ENCODE measurements around the gene SETX.

GRCh38 chr9:132243156-132244074, 111.4 kb downstream of the SETX start:
- TF ChIP-seq GATA2 (IDR thresholded peaks at IDR 0.05; ENCODE audit: low read depth, low read length) (no peak), GATA3 (IDR thresholded peaks at IDR 0.05; ENCODE audit: low read depth, low read length) (no peak)
